LNCaP clone FGC (cell line): ENCODE results near the gene SIGLEC11.
"Not testable (repeated sequence)": the region's sequence is repeated elsewhere in the genome, so short reads cannot be mapped to it uniquely, and the experiment has no call there.

Experiments used
- DNase-seq: peaks from one replicate; pipeline ENCODE4 v3.0.0-alpha.2; 2011; ENCODE audit warnings: low read depth
- H3K4me3 ChIP-seq: 2 replicates; pipeline ENCODE4 v1.5.1; 2011; ENCODE audit warnings: mild to moderate bottlenecking, low read depth, low read length, control low read depth
- TF ChIP-seq, protein P1 (sequence below): IDR thresholded peaks from 2 replicates; pipeline ENCODE4 v1.5.1; 2012; ENCODE audit warnings: mild to moderate bottlenecking; ENCODE audit not compliant: control insufficient read depth, insufficient read depth; ENCODE audit errors: extremely low read depth

SIGLEC11 gene

DNA sequence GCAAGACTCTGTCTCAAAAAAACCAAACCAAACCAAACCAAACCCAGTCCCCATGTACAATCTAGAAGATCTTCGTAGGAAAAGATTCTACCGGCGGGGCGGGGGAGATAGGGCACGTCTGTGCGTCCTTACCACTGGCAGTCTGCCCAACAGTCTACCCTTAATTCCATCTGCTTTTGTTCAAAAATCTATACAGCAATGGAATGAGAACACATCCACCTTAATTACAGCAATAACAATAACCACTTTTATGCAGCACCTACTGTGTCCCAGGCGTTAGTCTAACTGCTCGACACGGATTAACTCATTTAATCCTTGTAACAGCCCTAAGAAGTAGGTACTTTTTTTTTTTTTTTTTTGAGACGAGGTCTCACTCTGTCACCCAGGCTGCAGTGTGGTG, 34.5 kb downstream of the SIGLEC11 start:
- no peak for DNase-seq
- TF ChIP-seq, protein P1, sequence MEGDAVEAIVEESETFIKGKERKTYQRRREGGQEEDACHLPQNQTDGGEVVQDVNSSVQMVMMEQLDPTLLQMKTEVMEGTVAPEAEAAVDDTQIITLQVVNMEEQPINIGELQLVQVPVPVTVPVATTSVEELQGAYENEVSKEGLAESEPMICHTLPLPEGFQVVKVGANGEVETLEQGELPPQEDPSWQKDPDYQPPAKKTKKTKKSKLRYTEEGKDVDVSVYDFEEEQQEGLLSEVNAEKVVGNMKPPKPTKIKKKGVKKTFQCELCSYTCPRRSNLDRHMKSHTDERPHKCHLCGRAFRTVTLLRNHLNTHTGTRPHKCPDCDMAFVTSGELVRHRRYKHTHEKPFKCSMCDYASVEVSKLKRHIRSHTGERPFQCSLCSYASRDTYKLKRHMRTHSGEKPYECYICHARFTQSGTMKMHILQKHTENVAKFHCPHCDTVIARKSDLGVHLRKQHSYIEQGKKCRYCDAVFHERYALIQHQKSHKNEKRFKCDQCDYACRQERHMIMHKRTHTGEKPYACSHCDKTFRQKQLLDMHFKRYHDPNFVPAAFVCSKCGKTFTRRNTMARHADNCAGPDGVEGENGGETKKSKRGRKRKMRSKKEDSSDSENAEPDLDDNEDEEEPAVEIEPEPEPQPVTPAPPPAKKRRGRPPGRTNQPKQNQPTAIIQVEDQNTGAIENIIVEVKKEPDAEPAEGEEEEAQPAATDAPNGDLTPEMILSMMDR = no peak
- H3K4me3 ChIP-seq = no peak overlapping the region

GRCh38 chr19:49925486-49925885, 35.5 kb downstream of the SIGLEC11 start:
- TF ChIP-seq, protein P1 = no peak
- no peak for DNase-seq
- no peak overlapping the region for H3K4me3 ChIP-seq

- not testable (repeated sequence) for DNase-seq, H3K4me3 ChIP-seq
Measured at GRCh38 chr19:49924881-49925210, 36.1 kb downstream of the SIGLEC11 start.

DNA sequence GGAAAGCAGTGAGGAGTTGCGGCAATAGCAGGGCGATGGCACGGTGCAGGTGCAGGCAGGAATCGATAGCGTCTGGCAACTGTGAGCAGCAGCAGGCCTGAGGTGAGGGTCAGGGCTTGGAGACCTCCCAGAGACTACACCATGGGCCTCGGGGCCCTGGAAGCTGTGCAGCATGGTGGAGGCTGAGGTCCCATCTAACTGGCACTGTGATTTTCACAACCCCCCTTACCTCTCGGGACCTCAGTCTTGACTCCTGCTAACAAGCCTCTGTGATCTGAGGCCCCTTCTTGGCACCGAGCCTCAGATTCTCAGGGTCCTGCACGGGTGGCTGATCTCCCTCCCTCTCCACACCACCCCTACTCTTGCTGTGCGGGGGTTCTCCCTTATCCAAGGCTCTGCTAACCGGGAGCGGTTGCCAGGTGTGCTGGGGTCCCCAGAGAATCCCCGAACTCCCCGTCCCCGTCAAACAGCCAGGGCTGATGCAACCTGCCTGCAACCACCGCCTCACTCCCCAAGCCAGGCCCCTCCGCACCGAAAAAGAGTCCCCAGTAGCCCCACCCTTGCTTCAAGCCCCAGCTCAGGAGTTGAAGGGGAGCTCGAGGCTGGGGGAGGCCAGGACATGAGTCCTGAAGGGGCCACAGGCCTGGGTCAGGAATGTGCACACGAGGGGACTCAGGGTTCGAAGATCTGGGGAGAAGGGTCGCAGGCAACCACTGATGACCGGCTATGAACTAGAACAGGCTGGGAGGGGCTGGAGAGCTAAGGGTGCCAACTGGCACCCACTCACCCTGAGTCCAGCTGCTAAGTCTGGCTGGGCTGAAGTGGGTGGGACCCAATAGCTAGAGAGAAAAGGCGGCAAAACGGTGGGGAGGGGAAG, 36.7 kb downstream of the SIGLEC11 start:
- TF ChIP-seq, protein P1 = no peak
- DNase-seq = no peak
- H3K4me3 ChIP-seq = no peak overlapping the region

- DNase-seq = no peak
- H3K4me3 ChIP-seq = no peak overlapping the region
- TF ChIP-seq, protein P1 = no peak
Measured at GRCh38 chr19:49923055-49924003, 37.6 kb downstream of the SIGLEC11 start.

- TF ChIP-seq, protein P1 = no peak
- H3K4me3 ChIP-seq = no peak overlapping the region
- DNase-seq = no peak
Measured at GRCh38 chr19:49921871-49922795, 38.8 kb downstream of the SIGLEC11 start.
